RWPE2 (cell line): Measurements from ENCODE around the gene TMEM63A.
"Not testable (repeated sequence)": the region's sequence is repeated elsewhere in the genome, so short reads cannot be mapped to it uniquely, and the experiment has no call there.

Experiments
- ATAC-seq: fragments of 200-7000 bp; cut with Tn5 transposase; 3 replicates; pipeline ENCODE4 v1.9.1; 2021; ENCODE audit warnings: low read depth
- DNase-seq: peaks from one replicate; pipeline ENCODE4 v3.0.0-alpha.2; 2020; ENCODE audit warnings: low spot score
- H3K27ac ChIP-seq: fragments of 450-650 bp; 2 replicates; pipeline ENCODE4 v1.5.1; 2017; ENCODE audit warnings: mild to moderate bottlenecking; ENCODE audit not compliant: poor library complexity, severe bottlenecking
- H3K27me3 ChIP-seq: fragments of 250-450 bp; sonication (Bioruptor Pico); 2 replicates; pipeline ENCODE4 v1.5.1; 2021; ENCODE audit warnings: mild to moderate bottlenecking, moderate library complexity; ENCODE audit not compliant: insufficient read depth, poor library complexity, severe bottlenecking
- H3K36me3 ChIP-seq: fragments of 250-450 bp; sonication (Bioruptor Pico); 2 replicates; pipeline ENCODE4 v1.5.1; 2020; ENCODE audit warnings: low read depth, mild to moderate bottlenecking, moderate library complexity
- H3K4me1 ChIP-seq: fragments of 250-450 bp; sonication (Bioruptor Pico); 2 replicates; pipeline ENCODE4 v1.5.1; 2021; ENCODE audit warnings: mild to moderate bottlenecking, moderate library complexity; ENCODE audit not compliant: insufficient read depth, poor library complexity, severe bottlenecking
- H3K4me3 ChIP-seq: fragments of 250-450 bp; sonication (Bioruptor Pico); 2 replicates; pipeline ENCODE4 v1.5.1; 2021; ENCODE audit warnings: mild to moderate bottlenecking, moderate library complexity; ENCODE audit not compliant: severe bottlenecking
- H3K9me3 ChIP-seq: fragments of 250-450 bp; sonication (Bioruptor Pico); 2 replicates; pipeline ENCODE4 v1.5.1; 2021; ENCODE audit warnings: mild to moderate bottlenecking, moderate library complexity; ENCODE audit not compliant: severe bottlenecking
- CTCF ChIP-seq: fragments of 450-650 bp; IDR thresholded peaks from one replicate; pipeline ENCODE4 v1.5.1; 2017; ENCODE audit warnings: mild to moderate bottlenecking, moderate library complexity; ENCODE audit not compliant: poor library complexity, severe bottlenecking

The TMEM63A gene

GRCh38 chr1:225808136-225808535 lies 74.0 kb downstream of the TMEM63A start:
- no peak for TF ChIP-seq CTCF
- Histone ChIP-seq H3K4me1 (no peaks in the 10 kb centered on the region), H3K36me3 (no peaks in the 10 kb centered on the region), H3K27ac (no peak overlapping the region), H3K9me3 (no peaks in the 10 kb centered on the region), H3K27me3 (no peaks in the 10 kb centered on the region), H3K4me3 (no peak overlapping the region)
- ATAC-seq: no peak
- DNase-seq: no peak

- DNase-seq, ATAC-seq, H3K4me3 ChIP-seq, H3K9me3 ChIP-seq, H3K4me1 ChIP-seq, H3K27ac ChIP-seq, H3K36me3 ChIP-seq, H3K27me3 ChIP-seq: not testable (repeated sequence)
These were observed 75.4 kb downstream of the TMEM63A start for GRCh38 chr1:225806736-225807135.

- TF ChIP-seq CTCF: no peak
- no peaks in the 10 kb centered on the region for H3K27me3 ChIP-seq
- no peaks in the 10 kb centered on the region for H3K36me3 ChIP-seq
- no peaks in the 10 kb centered on the region for H3K4me1 ChIP-seq
- ATAC-seq (no peak), DNase-seq (no peak)
- no peak overlapping the region for H3K4me3 ChIP-seq
- H3K27ac ChIP-seq: no peak overlapping the region
- H3K9me3 ChIP-seq: no peaks in the 10 kb centered on the region
These were observed 75.9 kb downstream of the TMEM63A start for GRCh38 chr1:225806249-225806648.

- H3K36me3 ChIP-seq, DNase-seq, H3K27me3 ChIP-seq, H3K4me1 ChIP-seq, H3K4me3 ChIP-seq, H3K27ac ChIP-seq, ATAC-seq, H3K9me3 ChIP-seq: not testable (repeated sequence)
These were observed 81.0 kb downstream of the TMEM63A start for GRCh38 chr1:225801146-225801545.

GRCh38 chr1:225796097-225796496 lies 86.1 kb downstream of the TMEM63A start:
- ATAC-seq, H3K36me3 ChIP-seq, H3K4me3 ChIP-seq, H3K27ac ChIP-seq, H3K27me3 ChIP-seq, DNase-seq, H3K9me3 ChIP-seq, H3K4me1 ChIP-seq: not testable (repeated sequence)
